HEK293 (cell line): Measurements from ENCODE around the gene PSMB4.

Experiments used
- CTCF ChIA-PET: fragments of 350-600 bp; formaldehyde crosslinking; extraction: SDS; loops from one replicate; lab custom pipeline; 2021; ENCODE audit warnings: antibody characterized with exemption; lab: Yijun Ruan, JAX
- POLR2A ChIA-PET: fragments of 300-600 bp; formaldehyde crosslinking; extraction: SDS; loops from one replicate; lab custom pipeline; 2020; ENCODE audit warnings: antibody characterized with exemption, inconsistent platforms; lab: Yijun Ruan, JAX
- H3K27ac ChIP-seq: fragments of 200-500 bp; sonication (Bioruptor generic); 2 replicates; pipeline ENCODE4 v1.5.1; 2014; ENCODE audit warnings: low read depth, low read length, control low read depth, inconsistent platforms; ENCODE audit errors: extremely low read depth
- H3K36me3 ChIP-seq, 2 experiments: fragments of 200-500 bp in 1 of 2; sonication (Bioruptor generic) in 1 of 2; 1 replicate in 1 of 2; 2 replicates in 1 of 2; pipeline ENCODE4 v1.5.1; 2014 to 2017; ENCODE audit warnings: inconsistent platforms in 2 of 2, low read length in 2 of 2; ENCODE audit not compliant: control insufficient read depth in 2 of 2, insufficient read depth in 1 of 2
- H3K4me1 ChIP-seq: fragments of 200-500 bp; sonication (Bioruptor generic); 2 replicates; pipeline ENCODE4 v1.5.1; 2014; ENCODE audit warnings: mild to moderate bottlenecking, low read length, inconsistent platforms; ENCODE audit not compliant: control insufficient read depth, insufficient read depth
- H3K4me3 ChIP-seq: 2 replicates; pipeline ENCODE4 v1.5.1; 2011; ENCODE audit warnings: low read depth, mild to moderate bottlenecking, control low read depth, low read length, moderate library complexity
- H3K9me3 ChIP-seq: fragments of 200-500 bp; sonication (Bioruptor generic); 2 replicates; pipeline ENCODE4 v1.5.1; 2014; ENCODE audit warnings: low read depth, low read length, inconsistent platforms; ENCODE audit not compliant: control insufficient read depth, insufficient read depth
- BCL11A ChIP-seq: fragments of 450-650 bp; formaldehyde crosslinking; IDR thresholded peaks from 2 replicates; pipeline ENCODE4 v1.5.1; 2016; ENCODE audit warnings: low read depth, missing biosample characterization, missing genetic modification characterization
- GLI4 ChIP-seq: fragments of 450-650 bp; formaldehyde crosslinking; IDR thresholded peaks from 2 replicates; pipeline ENCODE4 v1.5.1; 2016; ENCODE audit warnings: missing biosample characterization, missing genetic modification characterization
- GLIS1 ChIP-seq: fragments of 450-650 bp; formaldehyde crosslinking; IDR thresholded peaks from 2 replicates; pipeline ENCODE4 v1.5.1; 2016; ENCODE audit warnings: missing biosample characterization, missing genetic modification characterization
- KLF9 ChIP-seq: fragments of 450-650 bp; formaldehyde crosslinking; IDR thresholded peaks from 2 replicates; pipeline ENCODE4 v1.5.1; 2016; ENCODE audit warnings: missing biosample characterization, missing genetic modification characterization, low read depth
- SP2 ChIP-seq: fragments of 450-650 bp; formaldehyde crosslinking; IDR thresholded peaks from 2 replicates; pipeline ENCODE4 v1.5.1; 2016; ENCODE audit warnings: missing biosample characterization, missing genetic modification characterization
- SP3 ChIP-seq: fragments of 450-650 bp; formaldehyde crosslinking; IDR thresholded peaks from 2 replicates; pipeline ENCODE4 v1.5.1; 2016; ENCODE audit warnings: missing biosample characterization, missing genetic modification characterization
- SP7 ChIP-seq: fragments of 450-650 bp; formaldehyde crosslinking; IDR thresholded peaks from 2 replicates; pipeline ENCODE4 v1.5.1; 2016; ENCODE audit warnings: missing biosample characterization, missing genetic modification characterization
- ZFHX2 ChIP-seq: fragments of 450-650 bp; formaldehyde crosslinking; conservative IDR thresholded peaks from 2 replicates; pipeline ENCODE4 v1.5.1; 2016; ENCODE audit warnings: missing biosample characterization, missing genetic modification characterization
- ZNF133 ChIP-seq: fragments of 450-650 bp; formaldehyde crosslinking; IDR thresholded peaks from 2 replicates; pipeline ENCODE4 v1.5.1; 2016; ENCODE audit warnings: missing biosample characterization, missing genetic modification characterization
- ZNF169 ChIP-seq: fragments of 450-650 bp; formaldehyde crosslinking; IDR thresholded peaks from 2 replicates; pipeline ENCODE4 v1.5.1; 2016; ENCODE audit warnings: missing biosample characterization, missing genetic modification characterization
- ZNF211 ChIP-seq: fragments of 450-650 bp; formaldehyde crosslinking; IDR thresholded peaks from 2 replicates; pipeline ENCODE4 v1.5.1; 2016; ENCODE audit warnings: low read depth, missing biosample characterization, missing genetic modification characterization
- ZNF214 ChIP-seq: fragments of 450-650 bp; formaldehyde crosslinking; IDR thresholded peaks from 2 replicates; pipeline ENCODE4 v1.5.1; 2017; ENCODE audit warnings: missing biosample characterization, mild to moderate bottlenecking, missing genetic modification characterization, borderline replicate concordance
- ZNF221 ChIP-seq: fragments of 450-650 bp; formaldehyde crosslinking; IDR thresholded peaks from 2 replicates; pipeline ENCODE4 v1.5.1; 2017; ENCODE audit warnings: missing biosample characterization, missing genetic modification characterization, borderline replicate concordance
- ZNF239 ChIP-seq: fragments of 450-650 bp; formaldehyde crosslinking; IDR thresholded peaks from 2 replicates; pipeline ENCODE4 v1.5.1; 2016; ENCODE audit warnings: missing biosample characterization, missing genetic modification characterization
- ZNF280C ChIP-seq: fragments of 450-650 bp; formaldehyde crosslinking; IDR thresholded peaks from 2 replicates; pipeline ENCODE4 v1.5.1; 2016; ENCODE audit warnings: missing biosample characterization, missing genetic modification characterization
- ZNF416 ChIP-seq: fragments of 450-650 bp; formaldehyde crosslinking; IDR thresholded peaks from 2 replicates; pipeline ENCODE4 v1.5.1; 2016; ENCODE audit warnings: missing biosample characterization, missing genetic modification characterization
- ZNF423 ChIP-seq: fragments of 450-650 bp; formaldehyde crosslinking; IDR thresholded peaks from 2 replicates; pipeline ENCODE4 v1.5.1; 2016; ENCODE audit warnings: missing biosample characterization, missing genetic modification characterization
- ZNF521 ChIP-seq: fragments of 450-650 bp; formaldehyde crosslinking; IDR thresholded peaks from 2 replicates; pipeline ENCODE4 v1.5.1; 2017; ENCODE audit warnings: missing biosample characterization, mild to moderate bottlenecking, missing genetic modification characterization
- ZNF549 ChIP-seq: fragments of 450-650 bp; IDR thresholded peaks from 2 replicates; pipeline ENCODE4 v1.5.1; 2018; ENCODE audit warnings: missing biosample characterization, missing genetic modification characterization, mild to moderate bottlenecking, inconsistent platforms, moderate library complexity
- ZNF560 ChIP-seq: fragments of 450-650 bp; formaldehyde crosslinking; IDR thresholded peaks from 2 replicates; pipeline ENCODE4 v1.5.1; 2017; ENCODE audit warnings: missing biosample characterization, missing genetic modification characterization, borderline replicate concordance
- ZNF623 ChIP-seq: fragments of 450-650 bp; formaldehyde crosslinking; IDR thresholded peaks from 2 replicates; pipeline ENCODE4 v1.5.1; 2016; ENCODE audit warnings: missing biosample characterization, missing genetic modification characterization
- ZNF654 ChIP-seq: fragments of 450-650 bp; formaldehyde crosslinking; IDR thresholded peaks from 2 replicates; pipeline ENCODE4 v1.5.1; 2016; ENCODE audit warnings: low read depth, missing biosample characterization, missing genetic modification characterization
- ZSCAN23 ChIP-seq: fragments of 450-650 bp; formaldehyde crosslinking; IDR thresholded peaks from 2 replicates; pipeline ENCODE4 v1.5.1; 2016; ENCODE audit warnings: missing biosample characterization, missing genetic modification characterization
- ZSCAN4 ChIP-seq: fragments of 450-650 bp; formaldehyde crosslinking; IDR thresholded peaks from 2 replicates; pipeline ENCODE4 v1.5.1; 2017; ENCODE audit warnings: missing biosample characterization, missing genetic modification characterization
- TF ChIP-seq, protein P1 (sequence below): fragments of 450-650 bp; formaldehyde crosslinking; IDR thresholded peaks from 2 replicates; pipeline ENCODE4 v1.5.1; 2016; ENCODE audit warnings: missing biosample characterization, missing genetic modification characterization
- TF ChIP-seq, protein P2 (sequence below): fragments of 450-650 bp; formaldehyde crosslinking; IDR thresholded peaks from 2 replicates; pipeline ENCODE4 v1.5.1; 2017; ENCODE audit warnings: missing biosample characterization, missing genetic modification characterization
- TF ChIP-seq, protein P3 (sequence below): fragments of 450-650 bp; IDR thresholded peaks from 2 replicates; pipeline ENCODE4 v1.5.1; 2018; ENCODE audit warnings: missing biosample characterization, missing genetic modification characterization

The PSMB4 gene

GRCh38 chr1:151371370-151372057, 27.9 kb upstream of the PSMB4 start (continued):
- TF ChIP-seq, protein P1, sequence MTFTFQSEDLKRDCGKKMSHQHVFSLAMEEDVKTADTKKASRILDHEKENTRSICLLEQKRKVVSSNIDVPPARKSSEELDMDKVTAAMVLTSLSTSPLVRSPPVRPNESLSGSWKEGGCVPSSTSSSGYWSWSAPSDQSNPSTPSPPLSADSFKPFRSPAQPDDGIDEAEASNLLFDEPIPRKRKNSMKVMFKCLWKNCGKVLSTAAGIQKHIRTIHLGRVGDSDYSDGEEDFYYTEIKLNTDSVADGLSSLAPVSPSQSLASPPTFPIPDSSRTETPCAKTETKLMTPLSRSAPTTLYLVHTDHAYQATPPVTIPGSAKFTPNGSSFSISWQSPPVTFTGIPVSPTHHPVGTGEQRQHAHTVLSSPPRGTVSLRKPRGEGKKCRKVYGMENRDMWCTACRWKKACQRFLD (tag by site-specific recombination) = no peak
- TF ChIP-seq BCL11A (tag by site-specific recombination) (no peak), ZNF239 (tag by site-specific recombination) (no peak), ZNF623 (tag by site-specific recombination) (no peak), ZFHX2 (no peak)
- TF ChIP-seq, all 188 proteins: peak for 8

DNA sequence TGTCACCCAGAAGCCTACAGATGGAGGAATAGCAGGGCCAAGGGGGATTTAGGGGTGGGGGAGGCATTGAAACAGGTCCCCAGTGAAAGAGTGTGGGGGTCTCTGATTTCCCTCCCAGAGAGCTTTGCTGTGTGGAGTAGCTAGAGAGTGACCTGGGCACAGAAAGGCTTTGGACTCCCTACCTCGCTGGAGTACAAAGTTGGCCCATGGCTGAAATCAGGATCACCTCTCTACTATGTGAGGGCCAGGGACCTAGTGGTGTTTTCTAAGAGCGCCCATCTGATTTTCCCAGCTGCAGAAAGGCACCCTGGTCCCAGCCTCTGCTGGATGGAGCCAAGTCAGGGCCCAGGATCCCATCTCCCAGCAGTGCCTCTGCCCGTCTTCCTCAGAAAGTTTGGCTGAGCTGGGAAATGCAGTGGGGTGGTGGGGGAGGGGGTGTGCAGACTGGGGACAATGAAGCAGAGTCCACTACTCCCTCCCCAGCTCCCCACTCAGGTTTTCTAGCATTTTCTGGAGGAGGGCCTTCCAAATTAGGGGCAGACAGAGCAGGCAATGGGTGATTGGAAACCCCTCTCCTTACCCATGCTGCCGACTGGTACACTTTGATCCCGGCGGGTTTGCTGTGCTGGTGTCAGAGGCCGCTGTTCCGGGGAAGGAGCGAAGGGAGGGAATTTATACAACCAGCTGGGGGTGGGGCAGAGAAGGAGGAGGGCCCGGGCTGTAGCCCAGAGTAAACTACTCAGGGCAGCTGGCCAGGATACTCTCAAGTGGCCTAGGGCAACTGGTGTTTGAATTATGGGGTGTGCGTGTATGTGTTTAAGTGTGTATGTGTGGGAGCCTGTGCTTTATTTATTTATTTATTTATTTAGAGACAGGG, 27.1 kb upstream of the PSMB4 start, which contains the start of gene SELENBP1:
SELENBP1 (minus strand) TSS at position 648 of the 877 bp plus-strand sequence; CDS start at position 584, 64 bp downstream.
- no peaks in the 10 kb centered on the region for H3K9me3 ChIP-seq
- CTCF ChIA-PET = interaction anchor here (0.7 to 1.3 kb wide), 7 partner anchors 10 to 929 kb away, joined by 3 to 6 read pairs (median 3); no protein-coding TSS in a partner anchor
- H3K36me3 ChIP-seq = peaks cover 0 to 24% of the 10 kb centered on the region in 2 experiments; a peak in 2 of 3 replicates
- peak within 1 kb of the TSS; percentile 64 for H3K27ac ChIP-seq
- peaks cover 12% of the 10 kb centered on the region for H3K4me1 ChIP-seq
- POLR2A ChIA-PET = interaction anchor here (0.6 to 1.7 kb wide), 7 partner anchors 16 to 386 kb away, joined by 3 to 13 read pairs (median 3); partner anchors contain the start of genes PI4KB and PSMB4
- H3K4me3 ChIP-seq = no peak within 1 kb of the TSS
- no peak for TF ChIP-seq ZNF521
- TF ChIP-seq ZSCAN23 (tag by site-specific recombination) = no peak
- peak; percentile 81 for TF ChIP-seq SP7 (tag by site-specific recombination)
- TF ChIP-seq, protein P2, sequence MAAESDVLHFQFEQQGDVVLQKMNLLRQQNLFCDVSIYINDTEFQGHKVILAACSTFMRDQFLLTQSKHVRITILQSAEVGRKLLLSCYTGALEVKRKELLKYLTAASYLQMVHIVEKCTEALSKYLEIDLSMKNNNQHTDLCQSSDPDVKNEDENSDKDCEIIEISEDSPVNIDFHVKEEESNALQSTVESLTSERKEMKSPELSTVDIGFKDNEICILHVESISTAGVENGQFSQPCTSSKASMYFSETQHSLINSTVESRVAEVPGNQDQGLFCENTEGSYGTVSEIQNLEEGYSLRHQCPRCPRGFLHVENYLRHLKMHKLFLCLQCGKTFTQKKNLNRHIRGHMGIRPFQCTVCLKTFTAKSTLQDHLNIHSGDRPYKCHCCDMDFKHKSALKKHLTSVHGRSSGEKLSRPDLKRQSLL = no peak
- TF ChIP-seq ZNF214 (tag by site-specific recombination) = no peak
- no peak for TF ChIP-seq ZSCAN4
- no peak; the same call in 1 of the 2 replicates for TF ChIP-seq ZNF221 (tag by site-specific recombination)
- TF ChIP-seq ZNF416 = no peak
- TF ChIP-seq KLF9 (tag by site-specific recombination) = peak; percentile 82
- no peak for TF ChIP-seq ZNF280C (tag by site-specific recombination)
- TF ChIP-seq ZNF169 (tag by site-specific recombination) = no peak
- TF ChIP-seq ZNF423 (tag by site-specific recombination) = no peak
- TF ChIP-seq GLI4 (tag by site-specific recombination) = no peak
- TF ChIP-seq SP2 (tag by site-specific recombination) = peak; percentile 58
- TF ChIP-seq, protein P1 (tag by site-specific recombination) = no peak
- peak; percentile 58; the same call in 1 of the 2 replicates for TF ChIP-seq GLIS1 (tag by site-specific recombination)
- TF ChIP-seq ZNF133 (tag by site-specific recombination) = no peak
- no peak for TF ChIP-seq ZNF211 (tag by site-specific recombination)
- TF ChIP-seq ZNF560 (tag by site-specific recombination) = no peak
- TF ChIP-seq, protein P3, sequence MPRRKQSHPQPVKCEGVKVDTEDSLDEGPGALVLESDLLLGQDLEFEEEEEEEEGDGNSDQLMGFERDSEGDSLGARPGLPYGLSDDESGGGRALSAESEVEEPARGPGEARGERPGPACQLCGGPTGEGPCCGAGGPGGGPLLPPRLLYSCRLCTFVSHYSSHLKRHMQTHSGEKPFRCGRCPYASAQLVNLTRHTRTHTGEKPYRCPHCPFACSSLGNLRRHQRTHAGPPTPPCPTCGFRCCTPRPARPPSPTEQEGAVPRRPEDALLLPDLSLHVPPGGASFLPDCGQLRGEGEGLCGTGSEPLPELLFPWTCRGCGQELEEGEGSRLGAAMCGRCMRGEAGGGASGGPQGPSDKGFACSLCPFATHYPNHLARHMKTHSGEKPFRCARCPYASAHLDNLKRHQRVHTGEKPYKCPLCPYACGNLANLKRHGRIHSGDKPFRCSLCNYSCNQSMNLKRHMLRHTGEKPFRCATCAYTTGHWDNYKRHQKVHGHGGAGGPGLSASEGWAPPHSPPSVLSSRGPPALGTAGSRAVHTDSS (tag by site-specific recombination) = no peak
- no peak for TF ChIP-seq ZNF654 (tag by site-specific recombination)
- TF ChIP-seq ZNF549 = no peak
- peak; percentile 72 for TF ChIP-seq SP3 (tag by site-specific recombination)
